H1 (cell line): ENCODE results near the gene UROC1. TPM values are rescaled to one million over a fixed set of nuclear protein-coding genes. Genes with fewer than 3 reads are reported as not detected.

ENCODE experiments used
- CTCF ChIA-PET: fragments of 300-600 bp; sonication (Branson Sonifier 250); formaldehyde crosslinking; loops from one replicate; lab custom pipeline; 2021; ENCODE audit not compliant: partially characterized antibody; lab: Charles Lee
- POLR2A ChIA-PET: fragments of 300-600 bp; sonication (Branson Sonifier 250); formaldehyde crosslinking; loops from one replicate; lab custom pipeline; 2021; ENCODE audit warnings: inconsistent platforms; ENCODE audit not compliant: partially characterized antibody; lab: Charles Lee
- DNase-seq, 2 experiments: peaks; one replicate each; pipeline versions ENCODE4 v3.0.0 to v3.0.0-alpha.2; 2010 to 2022; ENCODE audit warnings: low spot score in 2 of 2, low read depth in 1 of 2, mixed read lengths in 1 of 2
- FAIRE-seq: peaks from 2 replicates; lab custom pipeline; 2011; peaks lifted over from hg19 to GRCh38; lab: Jason Lieb, UNC
- H2AFZ ChIP-seq: 2 replicates; pipeline ENCODE4 v1.8.1; 2012; ENCODE audit warnings: low read length, inconsistent platforms
- H2AK5ac ChIP-seq: 2 replicates; pipeline ENCODE4 v1.6.1; 2013; ENCODE audit warnings: low read depth, low read length
- H2BK120ac ChIP-seq: replicated peaks from 2 replicates; pipeline ENCODE3; 2013; ENCODE audit warnings: low read depth, low read length, inconsistent platforms
- H2BK12ac ChIP-seq: 2 replicates; pipeline ENCODE4 v1.6.1; 2013; ENCODE audit warnings: low read depth, low read length
- H2BK15ac ChIP-seq: 2 replicates; pipeline ENCODE4 v1.6.1; 2013; ENCODE audit warnings: low read length
- H2BK20ac ChIP-seq: 2 replicates; pipeline ENCODE4 v1.6.1; 2013; ENCODE audit warnings: low read length
- H2BK5ac ChIP-seq: 2 replicates; pipeline ENCODE4 v1.6.1; 2013; ENCODE audit warnings: low read depth, low read length
- H3K14ac ChIP-seq: 2 replicates; pipeline ENCODE4 v1.6.1; 2013; ENCODE audit warnings: inconsistent platforms; ENCODE audit not compliant: insufficient read length
- H3K18ac ChIP-seq: 2 replicates; pipeline ENCODE4 v1.6.1; 2013; ENCODE audit warnings: low read length; ENCODE audit errors: extremely low read depth
- H3K23ac ChIP-seq: 2 replicates; pipeline ENCODE4 v1.6.1; 2013; ENCODE audit warnings: inconsistent platforms; ENCODE audit not compliant: insufficient read length
- H3K23me2 ChIP-seq: 2 replicates; pipeline ENCODE4 v1.6.1; 2013; ENCODE audit warnings: low read depth, low read length
- H3K27ac ChIP-seq: 2 replicates; pipeline ENCODE4 v1.6.1; 2011; ENCODE audit warnings: low read depth, low read length, inconsistent platforms
- H3K27me3 ChIP-seq, 4 experiments: replicated peaks in 1 of 4; 1 replicate in 1 of 4; 2 replicates in 3 of 4; pipeline versions ENCODE4 v1.6.1 to v1.8.1; 2011 to 2013; ENCODE audit warnings: low read length in 3 of 4, mild to moderate bottlenecking in 3 of 4, inconsistent platforms in 2 of 4, mixed read lengths in 2 of 4, moderate library complexity in 1 of 4; ENCODE audit not compliant: control insufficient read depth in 3 of 4, insufficient read depth in 3 of 4; ENCODE audit errors: extremely low read depth in 1 of 4
- H3K36me3 ChIP-seq, 4 experiments: 2 replicates each; pipeline versions ENCODE4 v1.6.1 to v1.8.1; 2011 to 2013; ENCODE audit warnings: mild to moderate bottlenecking in 4 of 4, low read length in 3 of 4, moderate library complexity in 2 of 4, control low read depth in 1 of 4, inconsistent platforms in 1 of 4; ENCODE audit not compliant: insufficient read depth in 4 of 4, control insufficient read depth in 2 of 4
- H3K4ac ChIP-seq: replicated peaks from 2 replicates; pipeline ENCODE3; 2013; ENCODE audit warnings: low read length, low read depth, mixed read lengths, inconsistent platforms; ENCODE audit not compliant: insufficient read length
- H3K4me1 ChIP-seq, 4 experiments: replicated peaks in 1 of 4; 1 replicate in 1 of 4; 2 replicates in 3 of 4; pipeline versions ENCODE4 v1.6.1 to v1.8.1; 2011 to 2013; ENCODE audit warnings: low read length in 3 of 4, inconsistent platforms in 2 of 4, mixed read lengths in 1 of 4; ENCODE audit not compliant: insufficient read depth in 4 of 4, control insufficient read depth in 3 of 4
- H3K4me2 ChIP-seq, 2 experiments: 2 replicates each; pipeline versions ENCODE4 v1.6.1 to v1.8.1; 2011 to 2013; ENCODE audit warnings: low read depth in 2 of 2, low read length in 2 of 2, control low read depth in 1 of 2, inconsistent platforms in 1 of 2, mild to moderate bottlenecking in 1 of 2; ENCODE audit not compliant: insufficient read depth in 1 of 2
- H3K4me3 ChIP-seq, 4 experiments: fragments of 200-600, 300-600 bp in 1 of 4; sonication (generic), shearing (Covaris generic), sonication (Bioruptor Twin) in 1 of 4; 2 replicates each; pipeline versions ENCODE4 v1.5.1 to v1.8.1; 2011 to 2016; ENCODE audit warnings: low read length in 4 of 4, low read depth in 3 of 4, control low read depth in 2 of 4, inconsistent platforms in 2 of 4, mild to moderate bottlenecking in 2 of 4, mixed read lengths in 1 of 4, moderate library complexity in 1 of 4; ENCODE audit not compliant: insufficient read depth in 2 of 4; ENCODE audit errors: extremely low read depth in 1 of 4
- H3K56ac ChIP-seq: replicated peaks from 2 replicates; pipeline ENCODE3; 2013; ENCODE audit warnings: low read depth, mild to moderate bottlenecking, mixed read lengths, low read length, inconsistent platforms; ENCODE audit not compliant: insufficient read length
- H3K79me1 ChIP-seq: 2 replicates; pipeline ENCODE4 v1.6.1; 2013; ENCODE audit warnings: low read depth, low read length, control low read depth
- H3K79me2 ChIP-seq, 2 experiments: 2 replicates each; pipeline versions ENCODE4 v1.6.1 to v1.8.1; 2012 to 2013; ENCODE audit warnings: low read length in 2 of 2, mild to moderate bottlenecking in 2 of 2, inconsistent platforms in 1 of 2; ENCODE audit not compliant: insufficient read depth in 2 of 2, control insufficient read depth in 1 of 2
- H3K9ac ChIP-seq, 4 experiments: replicated peaks in 1 of 4; 1 replicate in 1 of 4; 2 replicates in 3 of 4; pipeline versions ENCODE4 v1.6.1 to v1.8.1; 2011 to 2013; ENCODE audit warnings: low read depth in 3 of 4, low read length in 3 of 4, control low read depth in 2 of 4, mild to moderate bottlenecking in 2 of 4, moderate library complexity in 2 of 4, inconsistent platforms in 1 of 4; ENCODE audit errors: extremely low read depth in 1 of 4
- H3K9me3 ChIP-seq, 2 experiments: 2 replicates each; pipeline versions ENCODE4 v1.6.1 to v1.8.1; 2012 to 2013; ENCODE audit warnings: mild to moderate bottlenecking in 2 of 2, moderate library complexity in 2 of 2, control low read depth in 1 of 2, inconsistent platforms in 1 of 2, low read depth in 1 of 2, low read length in 1 of 2, mixed read lengths in 1 of 2; ENCODE audit not compliant: insufficient read depth in 2 of 2
- H4K20me1 ChIP-seq, 2 experiments: replicated peaks in 1 of 2; 2 replicates each; pipeline versions ENCODE3 to v1.8.1; 2011 to 2013; ENCODE audit warnings: inconsistent platforms in 2 of 2, low read length in 2 of 2, mild to moderate bottlenecking in 1 of 2; ENCODE audit not compliant: insufficient read depth in 2 of 2, control insufficient read depth in 1 of 2
- H4K5ac ChIP-seq: 2 replicates; pipeline ENCODE4 v1.6.1; 2013; ENCODE audit warnings: low read length, low read depth, mixed read lengths, inconsistent platforms; ENCODE audit not compliant: insufficient read length
- H4K8ac ChIP-seq: 2 replicates; pipeline ENCODE4 v1.8.0; 2013; ENCODE audit warnings: mild to moderate bottlenecking, moderate library complexity, low read length, inconsistent platforms; ENCODE audit not compliant: insufficient read depth; ENCODE audit errors: extremely low read depth
- H4K91ac ChIP-seq: replicated peaks from 2 replicates; pipeline ENCODE3; 2013; ENCODE audit warnings: low read length, mixed read lengths, inconsistent platforms; ENCODE audit not compliant: insufficient read length
- CTBP2 ChIP-seq: IDR thresholded peaks from 2 replicates; pipeline ENCODE4 v1.7.0; 2011; ENCODE audit warnings: borderline replicate concordance, mild to moderate bottlenecking, moderate library complexity, mixed read lengths, low read length; ENCODE audit not compliant: insufficient read depth, insufficient read length
- HDAC2 ChIP-seq, 2 experiments: fragments of 300-600 bp in 1 of 2; sonication (generic) in 1 of 2; IDR thresholded peaks; 2 replicates each; pipeline ENCODE4 v1.6.1; 2011 to 2012; ENCODE audit warnings: low read depth in 2 of 2, low read length in 2 of 2, mild to moderate bottlenecking in 2 of 2, moderate library complexity in 2 of 2, borderline replicate concordance in 1 of 2, inconsistent platforms in 1 of 2
- HDAC6 ChIP-seq: IDR thresholded peaks from one replicate; pipeline ENCODE4 v1.7.1; 2012; ENCODE audit warnings: low read depth, mild to moderate bottlenecking, inconsistent platforms, low read length, moderate library complexity
- SUZ12 ChIP-seq: fragments of 200-600 bp; sonication (generic); IDR thresholded peaks from 2 replicates; pipeline ENCODE4 v1.6.1; 2012; ENCODE audit warnings: mild to moderate bottlenecking, inconsistent platforms, low read length, moderate library complexity, mixed read lengths
- WGBS, 2 experiments: shearing (Covaris generic) in 1 of 2; methylation state at CpG; one replicate each; pipeline versions ENCODE4 v1.1.6 to v1.1.7; 2013 to 2015; ENCODE audit warnings: low lambda C conversion rate in 2 of 2, mixed read lengths in 2 of 2, inconsistent platforms in 1 of 2, low coverage in 1 of 2, missing lambda C conversion rate in 1 of 2; ENCODE audit not compliant: insufficient replicate concordance in 2 of 2, insufficient coverage in 1 of 2, insufficient read length in 1 of 2; ENCODE audit errors: extremely low coverage in 1 of 2, missing lambda C conversion rate in 1 of 2; 5-methylcytosine and 5-hydroxymethylcytosine counted together
- polyA plus RNA-seq, 7 experiments: library from polyadenylated mRNA; depleted of rRNA in 3 of 7; stranded (reverse) in 5 of 7; unstranded in 2 of 7; fragments of >200 nt in 5 of 7; fragments of 200-250 nt in 2 of 7; gene quantifications; 1 replicate in 5 of 7; 2 replicates in 1 of 7; 4 replicates in 1 of 7; pipeline versions ENCODE4 v1.2.1 to v1.2.3, GENCODE V29; 2011 to 2013; ENCODE audit warnings: missing spikeins in 2 of 7, mixed read lengths in 2 of 7
- total RNA-seq: library from RNA; stranded (reverse); fragmentation: NEBNext Ultra II Directional; extraction: Animal tissue kit (Norgen Biotek cat#: 25700); gene quantifications from 2 replicates; pipeline ENCODE4 v1.2.1, GENCODE V29; 2021

UROC1 gene
- total and polyA plus RNA-seq, 2 of the 8 experiments (the other 6 are each of a cell fraction or from before 2014, with no cell fraction given): 0.03 TPM; not detected in 1

GRCh38 chr3:126448136-126448892 lies 69.3 kb downstream of the UROC1 start:
- H3K23me2 ChIP-seq: 0 out of 2 replicates have a peak, but pooled peaks cover 2% of the 10 kb centered on the region
- DNase-seq (no peak), FAIRE-seq (no peak)
- no peak overlapping the region for H2BK15ac ChIP-seq
- no peak overlapping the region for H3K23ac ChIP-seq
- CTCF ChIA-PET: interaction anchor here (0.9 to 1.7 kb wide), 5 partner anchors 8 to 315 kb away, joined by 3 to 5 read pairs (median 3); no protein-coding TSS in a partner anchor
- no peak overlapping the region for H3K4me3 ChIP-seq
- H4K8ac ChIP-seq: no peak overlapping the region
- H3K56ac ChIP-seq: no peak overlapping the region
- no peak overlapping the region for H3K4me2 ChIP-seq
- H3K9me3 ChIP-seq: no peaks in the 10 kb centered on the region
- H3K79me2 ChIP-seq: no peaks in the 10 kb centered on the region; a peak in 1 of 4 replicates
- H4K20me1 ChIP-seq: peaks cover 3 to 6% of the 10 kb centered on the region in 2 experiments
- H3K36me3 ChIP-seq: peaks cover 0 to 12% (median 5%) of the 10 kb centered on the region in 4 experiments; a peak in 6 of 8 replicates
- no peak overlapping the region for H3K9ac ChIP-seq
- POLR2A ChIA-PET: interaction anchor here (1.1 to 4.7 kb wide), 4 partner anchors 8 to 24 kb away, joined by 3 to 13 read pairs (median 6); no protein-coding TSS in a partner anchor
- no peak overlapping the region for H4K5ac ChIP-seq
- no peak overlapping the region for H3K4ac ChIP-seq
- H2BK12ac ChIP-seq: no peak overlapping the region
- H2AK5ac ChIP-seq: no peak overlapping the region
- H3K27me3 ChIP-seq: no peaks in the 10 kb centered on the region
- H2AFZ ChIP-seq: no peak overlapping the region
- WGBS, 2 experiments: 91% methylated on average over 17 of the region's 17 CpGs; no CpG with 5 or more reads in 1 of the 2 experiments
- H3K14ac ChIP-seq: no peak overlapping the region
- H4K91ac ChIP-seq: no peak overlapping the region
- no peak overlapping the region for H3K27ac ChIP-seq
- H2BK20ac ChIP-seq: no peak overlapping the region
- no peak overlapping the region; the same call in 1 of the 2 replicates for H2BK5ac ChIP-seq
- peaks cover 0 to 7% (median 0%) of the 10 kb centered on the region in 4 experiments; a peak in 3 of 7 replicates for H3K4me1 ChIP-seq
- H2BK120ac ChIP-seq: no peak overlapping the region
- no peak overlapping the region for H3K18ac ChIP-seq
- peaks cover 3% of the 10 kb centered on the region; the same call in 1 of the 2 replicates for H3K79me1 ChIP-seq
- TF ChIP-seq CTBP2 (no peak), SUZ12 (no peak), HDAC2 (IDR thresholded peaks at IDR 0.05; ENCODE audit: borderline replicate concordance in 1 of 2, low read depth in 2 of 2, low read length in 2 of 2) (no peak), HDAC6 (no peak)
